Right kidney (tissue), 1 donor: ENCODE results near the gene ZNF521.
"Not testable (repeated sequence)": the region's sequence is repeated elsewhere in the genome, so short reads cannot be mapped to it uniquely, and the experiment has no call there.

ENCODE experiments used
- DNase-seq: peaks from one replicate; pipeline ENCODE4 v3.0.0-alpha.2; 2016

The ZNF521 gene

DNA sequence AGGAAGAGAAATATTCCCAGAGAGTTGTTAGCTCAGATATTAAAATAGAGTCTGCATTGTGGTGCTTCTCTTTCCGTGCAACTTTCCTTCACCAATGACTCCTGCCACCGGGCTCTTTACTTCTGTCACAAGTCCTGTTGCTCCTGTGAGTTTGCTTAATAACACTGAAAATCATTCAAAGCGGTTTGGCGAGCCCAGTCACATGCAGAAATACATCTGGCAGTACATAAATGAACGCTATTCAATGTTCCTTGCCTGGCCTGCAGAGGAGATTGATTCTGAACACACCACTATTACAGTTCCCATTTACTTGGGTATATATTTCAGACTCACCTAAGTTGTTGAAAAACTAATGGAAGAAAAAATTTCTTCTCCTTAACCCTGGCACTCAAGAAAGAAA is 276.6 kb downstream of the ZNF521 start:
- no peak for DNase-seq

DNA sequence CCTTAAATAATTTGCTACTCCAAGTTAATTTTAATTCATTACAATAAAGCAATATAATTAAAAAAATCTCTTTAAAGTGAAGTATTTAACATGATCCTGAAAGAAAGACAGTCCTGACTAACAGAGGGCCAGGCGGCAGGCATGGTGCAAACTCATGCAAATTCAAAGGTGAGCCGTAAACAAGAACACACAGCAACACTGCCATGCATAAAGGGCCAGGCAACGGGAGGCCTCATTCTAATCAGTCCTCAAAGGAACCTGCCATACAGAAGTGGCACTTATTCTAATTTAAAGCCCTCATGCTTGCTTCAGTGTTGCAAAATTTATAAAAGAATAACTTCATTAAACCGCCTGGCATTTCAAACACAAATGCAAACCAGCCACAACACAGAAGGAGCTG is 277.0 kb downstream of the ZNF521 start:
- DNase-seq: no peak

DNA sequence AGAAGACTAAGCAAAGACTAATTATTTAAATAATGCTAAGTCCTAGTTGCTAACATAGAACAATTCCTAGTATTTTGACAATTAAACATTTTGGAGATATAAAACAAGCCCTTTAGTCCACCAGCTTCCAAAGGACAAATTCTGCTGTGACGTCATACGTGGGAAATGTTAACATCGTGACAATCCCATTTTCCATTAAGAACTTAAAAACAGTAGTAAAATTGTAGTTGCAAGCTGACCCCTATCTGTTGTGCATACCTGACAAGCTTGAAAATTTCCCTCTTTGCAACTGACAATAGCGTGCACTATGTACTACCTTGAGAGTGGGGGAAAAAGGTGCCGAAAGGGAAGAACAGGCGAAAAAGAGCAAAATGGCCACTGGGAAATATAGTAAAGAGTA is 279.8 kb downstream of the ZNF521 start:
- DNase-seq: no peak

DNA sequence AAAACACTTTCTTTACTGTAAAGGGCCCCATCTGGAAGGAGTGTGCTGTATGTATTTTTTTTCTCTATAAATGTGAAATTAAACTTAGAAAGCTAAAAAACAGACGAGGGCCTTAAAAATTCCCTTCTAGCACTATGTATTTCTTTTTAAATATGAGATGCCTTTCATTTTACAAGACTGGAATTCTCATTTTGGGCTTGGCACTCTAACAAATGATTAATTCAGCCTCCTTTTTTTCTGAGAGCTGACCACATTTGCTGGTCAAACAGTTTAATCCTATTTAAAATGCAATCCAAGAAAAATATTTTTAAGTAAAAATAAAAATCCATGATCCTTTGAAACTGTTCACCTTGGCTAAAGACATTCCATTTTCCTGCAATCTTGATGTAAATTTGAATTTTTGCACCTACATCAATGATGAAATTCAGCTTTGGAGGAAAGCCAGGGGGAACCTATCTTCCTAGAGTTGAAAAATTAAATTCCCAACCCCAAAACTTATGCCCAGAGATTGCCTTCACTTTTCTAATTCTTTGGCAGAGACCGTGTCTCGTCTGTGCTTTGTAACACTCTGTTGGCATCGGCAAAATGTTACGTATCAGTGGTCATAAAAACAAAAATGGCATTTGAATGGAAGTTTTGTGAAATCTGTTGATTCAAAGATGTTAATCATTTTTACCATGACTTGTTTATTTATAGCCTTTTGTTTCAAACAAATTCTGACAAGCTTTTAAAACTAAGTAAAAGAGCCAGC is 284.5 kb downstream of the ZNF521 start:
- no peak for DNase-seq

DNA sequence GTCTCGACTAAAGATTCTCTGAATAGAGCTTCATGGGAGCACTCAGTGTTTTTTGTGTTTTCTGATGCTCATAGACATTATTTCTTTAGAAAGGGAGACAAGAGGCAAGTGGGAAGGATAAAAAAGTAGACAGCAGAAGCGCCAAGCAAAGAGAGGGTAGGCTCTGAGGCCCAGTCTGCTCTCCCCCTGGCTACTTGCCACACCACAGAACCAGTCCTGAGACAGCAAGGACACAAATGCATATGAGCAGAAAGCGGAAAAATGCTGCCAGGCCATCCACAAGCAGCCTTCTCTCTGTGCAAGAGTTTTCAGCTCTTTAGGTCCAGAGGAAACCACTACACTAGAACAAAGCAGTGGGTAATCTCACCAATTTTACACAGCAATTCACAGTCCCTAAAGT is 285.4 kb downstream of the ZNF521 start:
- DNase-seq: no peak

DNA sequence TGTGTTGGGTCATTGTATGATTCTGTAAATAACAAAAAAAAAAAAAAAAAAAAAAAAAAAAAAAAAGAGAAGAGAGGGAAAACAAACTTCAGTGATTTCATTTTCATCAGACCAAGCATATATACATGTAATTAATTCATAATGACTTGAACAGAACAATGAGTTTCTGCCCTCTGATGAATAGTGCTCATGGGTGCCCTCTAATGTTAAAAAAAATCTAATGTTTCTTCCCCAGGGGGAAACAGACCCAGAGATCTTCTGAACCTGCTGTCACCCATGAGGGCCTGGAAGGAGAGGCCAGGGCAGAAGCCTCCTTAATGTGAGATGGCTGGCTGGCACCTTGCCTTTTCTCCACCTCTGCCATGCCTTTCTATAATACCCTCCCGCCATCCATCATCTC is 289.2 kb downstream of the ZNF521 start:
- DNase-seq: no peak

DNA sequence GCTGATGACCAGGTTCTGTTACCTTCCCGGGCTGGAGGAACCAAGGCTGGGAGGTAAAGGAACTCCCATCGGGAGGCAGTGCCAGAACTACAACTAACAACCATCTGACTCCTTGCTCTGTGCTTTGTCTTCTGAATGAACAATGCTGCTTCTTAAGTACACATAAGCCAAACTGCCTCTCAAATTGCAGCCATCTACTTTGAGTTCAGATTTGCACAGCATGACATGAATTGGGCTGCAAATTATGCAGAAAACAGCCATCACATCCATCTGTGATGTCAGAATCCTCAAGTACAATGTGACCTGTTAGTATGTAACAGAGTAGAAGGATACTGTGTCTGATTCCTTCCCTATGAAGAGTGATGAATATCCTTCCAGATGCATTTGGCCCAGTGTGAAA is 290.6 kb downstream of the ZNF521 start:
- no peak for DNase-seq

DNA sequence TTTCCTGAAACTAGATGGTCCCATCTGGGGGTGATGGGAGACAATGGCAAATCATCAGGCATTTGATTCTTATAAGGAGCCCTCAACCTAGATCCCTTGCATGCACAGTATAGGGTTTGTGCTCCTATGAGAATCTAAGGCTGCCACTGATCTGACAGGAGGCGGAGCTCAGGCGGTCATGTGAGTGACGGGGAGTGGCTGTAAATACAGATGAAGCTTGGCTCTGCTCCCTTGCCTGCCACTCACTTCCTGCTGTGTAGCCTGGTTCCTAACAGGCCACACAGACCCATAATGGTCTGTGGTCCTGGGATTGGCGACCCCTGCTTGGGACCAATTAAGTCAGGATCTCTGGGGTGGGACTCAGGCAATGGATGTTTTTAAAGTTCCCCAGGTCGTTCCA is 293.4 kb downstream of the ZNF521 start:
- no peak for DNase-seq

DNA sequence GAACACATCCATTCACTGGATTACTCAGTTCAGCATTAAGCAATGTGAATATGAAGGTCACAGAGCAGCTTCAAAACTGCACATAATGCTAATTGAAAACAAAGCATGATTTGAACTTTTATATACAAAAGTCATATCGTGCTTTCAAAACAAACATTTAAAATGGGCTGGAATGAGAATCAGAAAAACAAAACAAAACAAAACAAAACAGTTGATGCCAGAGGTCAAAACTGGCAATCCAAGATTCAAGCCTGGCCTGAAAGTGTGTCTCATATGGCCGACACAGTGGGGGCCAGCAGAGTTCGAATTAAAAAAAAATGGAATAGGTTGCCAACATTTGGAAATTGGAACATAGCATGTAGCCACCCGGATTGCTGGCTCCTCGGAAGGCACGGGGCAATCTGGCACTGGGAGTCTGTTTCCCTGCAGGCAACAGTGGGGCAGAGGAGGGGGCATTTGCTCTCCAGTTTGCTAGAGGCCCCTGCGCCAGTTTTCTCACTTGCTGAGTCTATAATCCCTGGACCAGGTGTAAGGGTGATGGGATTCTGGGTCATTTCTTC is 294.4 kb downstream of the ZNF521 start:
- no peak for DNase-seq

DNA sequence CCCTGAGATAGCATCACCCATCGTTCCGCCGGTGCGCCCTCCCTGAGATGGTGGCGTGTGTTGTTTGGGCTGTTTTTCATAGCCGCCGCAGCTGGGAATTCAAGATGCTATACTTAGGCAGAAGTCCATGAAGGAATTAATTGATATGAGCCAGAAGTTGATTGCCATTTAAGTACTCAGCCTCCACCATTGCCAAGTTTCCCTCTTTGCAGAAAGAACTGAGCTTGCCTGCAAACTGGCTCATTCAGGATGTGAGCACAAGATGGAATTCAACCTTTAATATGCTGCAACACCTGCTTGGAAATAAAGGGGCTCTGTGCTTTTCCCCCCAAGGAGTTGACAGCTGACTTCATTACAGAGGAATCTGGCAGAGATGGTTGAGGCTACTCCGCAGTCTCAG is 295.5 kb downstream of the ZNF521 start:
- DNase-seq: no peak

DNA sequence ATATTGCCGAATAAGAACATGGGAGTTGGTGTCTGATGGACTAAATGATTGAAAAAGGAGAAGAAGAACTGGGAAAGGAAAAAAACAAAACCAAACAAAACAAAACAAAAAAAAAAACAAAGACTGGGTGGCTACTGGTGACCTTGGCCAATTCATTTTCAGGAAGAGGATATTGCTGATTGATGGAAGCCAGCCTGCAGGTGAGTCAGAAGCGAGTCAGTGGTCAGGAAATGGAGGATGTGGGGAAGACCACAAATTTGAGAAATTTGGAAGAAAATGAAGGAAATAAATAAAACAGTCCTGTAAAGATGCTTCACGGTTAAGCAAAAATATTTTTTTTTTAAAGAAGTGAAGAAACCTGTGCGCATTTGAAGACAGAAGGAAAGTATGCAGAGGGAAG is 296.9 kb downstream of the ZNF521 start:
- no peak for DNase-seq

DNA sequence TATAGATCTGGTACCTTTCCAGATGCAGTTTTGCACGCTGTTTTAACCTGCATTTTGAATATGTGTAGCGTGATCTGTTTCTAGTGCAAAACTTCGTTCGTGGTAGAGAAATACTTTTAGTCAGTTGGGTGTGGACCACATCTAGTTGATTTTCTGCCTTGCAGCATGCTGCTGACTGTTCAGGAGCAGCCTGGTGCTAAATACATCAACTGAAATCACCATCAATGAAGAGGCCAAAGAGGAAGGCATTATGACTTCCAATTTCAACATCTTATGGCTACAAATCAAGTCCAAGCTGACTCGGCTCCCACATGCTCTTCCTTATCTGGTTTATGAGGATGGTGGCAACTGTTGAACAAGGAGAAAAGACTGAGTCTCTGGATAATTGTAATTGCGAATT is 298.5 kb downstream of the ZNF521 start:
- DNase-seq: no peak

DNA sequence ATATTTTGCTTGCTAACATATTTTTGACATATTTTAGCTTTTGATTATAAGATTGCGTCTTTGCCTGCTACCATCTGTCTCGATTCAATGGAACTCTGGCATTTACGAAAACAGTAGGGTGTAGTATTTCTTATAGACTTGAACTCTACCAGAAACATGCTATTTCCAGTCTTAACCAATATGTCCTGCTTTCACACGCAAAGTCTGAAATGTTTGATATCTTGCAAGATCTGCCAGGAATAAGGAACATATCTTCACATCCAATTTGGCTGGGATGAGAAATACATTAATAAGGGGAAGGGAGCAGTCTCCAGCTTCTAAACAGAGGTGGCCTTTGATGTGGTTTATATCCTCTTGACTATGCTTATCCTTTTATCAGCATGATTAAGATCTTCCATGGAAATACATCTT is 299.4 kb downstream of the ZNF521 start:
- DNase-seq: no peak

DNA sequence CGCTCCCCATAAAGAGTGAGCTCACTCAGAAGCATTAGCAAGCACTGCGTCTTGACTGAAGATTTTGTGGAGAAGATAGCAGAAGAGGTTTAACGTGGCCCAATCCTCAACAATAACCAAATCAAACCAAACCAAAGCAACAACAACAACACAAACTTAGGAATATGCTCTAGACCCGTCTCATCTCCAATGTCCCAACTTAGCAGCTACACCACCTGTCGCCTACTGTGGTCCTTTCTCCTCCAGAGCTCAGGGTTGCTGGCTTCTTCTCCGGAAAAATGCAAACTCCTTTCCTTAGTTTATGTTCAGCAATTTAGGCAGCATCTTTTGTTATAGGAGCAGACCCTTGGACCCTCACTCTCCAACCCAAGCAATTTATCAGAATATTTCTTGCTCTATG is 301.4 kb downstream of the ZNF521 start:
- no peak for DNase-seq

DNA sequence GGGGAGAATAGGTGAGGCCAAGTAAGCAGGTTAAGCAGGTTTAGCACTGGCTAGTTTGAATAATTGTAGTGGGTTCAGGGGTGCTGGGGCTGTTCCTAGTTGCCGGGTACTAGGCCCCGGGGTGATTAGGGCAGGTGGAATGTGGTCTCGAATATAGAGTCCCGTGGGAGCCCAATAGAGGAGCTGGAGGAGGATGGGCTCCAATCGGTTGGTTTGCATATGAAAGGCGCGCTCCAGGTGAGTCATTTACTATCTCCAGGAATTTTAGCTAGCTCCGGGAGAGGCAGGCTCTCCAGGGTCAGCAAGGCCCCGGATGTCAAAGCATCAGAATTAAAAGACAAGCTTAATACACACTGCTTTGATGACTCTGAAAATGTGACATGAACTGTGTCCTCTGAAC is 304.0 kb downstream of the ZNF521 start:
- no peak for DNase-seq

DNA sequence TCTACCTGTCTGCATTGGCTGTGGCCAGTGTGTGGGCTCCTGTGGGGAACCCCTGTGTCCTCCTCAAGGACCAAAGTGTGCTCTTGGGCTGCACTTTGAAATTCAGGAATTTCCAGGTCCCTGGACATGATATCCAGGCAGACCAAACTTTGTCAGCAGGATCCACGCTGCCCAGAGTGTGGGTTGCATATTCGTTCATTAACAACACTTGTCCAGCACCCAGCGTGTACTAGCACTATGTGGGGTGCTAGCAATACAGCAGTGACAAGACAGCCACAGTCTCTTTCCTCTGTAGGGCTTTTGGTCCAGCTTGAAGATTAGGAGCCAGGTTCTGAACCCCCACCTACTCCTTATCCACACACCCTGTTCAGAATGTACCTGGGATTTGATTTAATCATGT is 304.5 kb downstream of the ZNF521 start:
- no peak for DNase-seq

DNA sequence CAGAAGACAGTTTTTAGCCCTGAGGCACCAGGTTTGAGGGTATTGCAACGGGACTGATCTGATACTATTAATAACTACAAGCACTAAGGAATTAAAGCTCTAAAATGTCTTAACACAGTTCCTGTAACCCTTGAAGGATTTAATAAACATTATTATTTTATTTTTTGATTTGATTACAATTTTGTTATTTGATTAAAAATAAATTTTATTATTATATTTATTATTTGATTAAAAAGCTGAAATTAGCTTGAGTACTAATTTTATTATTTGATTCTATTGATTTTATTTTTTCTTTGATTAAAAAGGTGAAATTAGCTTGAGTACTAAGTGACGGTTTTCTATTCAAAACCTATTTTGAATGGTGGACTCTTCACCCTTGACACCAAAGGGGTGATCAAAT is 307.3 kb downstream of the ZNF521 start:
- DNase-seq: no peak

DNA sequence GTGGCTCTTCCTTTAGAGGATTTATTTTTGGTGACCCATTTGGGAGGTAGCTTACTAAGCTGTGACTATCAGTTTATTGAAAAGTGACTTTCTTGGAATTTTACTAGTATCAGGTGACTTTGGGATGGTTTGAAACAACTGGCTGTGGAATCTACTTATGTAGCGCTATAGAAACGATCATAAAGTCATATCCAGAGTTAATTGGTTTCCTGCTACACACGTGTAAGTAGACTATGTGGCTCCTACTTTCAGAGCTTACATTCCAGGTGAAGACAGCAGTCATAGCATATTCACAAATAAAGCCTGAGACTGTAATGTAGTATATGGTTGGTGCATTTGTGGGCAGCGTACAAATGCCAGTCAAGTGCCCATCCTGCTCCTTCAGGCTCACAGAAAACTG is 308.9 kb downstream of the ZNF521 start:
- no peak for DNase-seq

DNA sequence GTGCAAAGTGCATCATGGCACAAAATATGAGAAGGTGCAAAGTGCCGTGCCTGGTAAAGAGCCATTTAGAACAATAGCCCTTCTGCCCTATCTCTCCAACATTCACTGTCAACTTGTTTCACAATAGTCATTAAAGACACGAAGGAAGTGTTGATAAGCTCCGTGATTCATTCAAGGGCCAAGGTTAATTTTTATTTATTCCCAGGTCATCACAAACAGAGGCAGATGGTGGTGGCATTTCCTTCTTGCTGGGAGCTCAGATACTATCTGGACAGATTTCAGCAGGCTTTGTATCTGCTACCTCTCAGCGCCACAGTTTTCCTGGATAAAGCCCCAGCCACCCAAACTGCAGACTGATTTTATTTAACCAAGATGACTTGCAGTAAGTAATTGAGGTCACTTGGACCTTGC is 309.3 kb downstream of the ZNF521 start:
- DNase-seq: no peak

DNA sequence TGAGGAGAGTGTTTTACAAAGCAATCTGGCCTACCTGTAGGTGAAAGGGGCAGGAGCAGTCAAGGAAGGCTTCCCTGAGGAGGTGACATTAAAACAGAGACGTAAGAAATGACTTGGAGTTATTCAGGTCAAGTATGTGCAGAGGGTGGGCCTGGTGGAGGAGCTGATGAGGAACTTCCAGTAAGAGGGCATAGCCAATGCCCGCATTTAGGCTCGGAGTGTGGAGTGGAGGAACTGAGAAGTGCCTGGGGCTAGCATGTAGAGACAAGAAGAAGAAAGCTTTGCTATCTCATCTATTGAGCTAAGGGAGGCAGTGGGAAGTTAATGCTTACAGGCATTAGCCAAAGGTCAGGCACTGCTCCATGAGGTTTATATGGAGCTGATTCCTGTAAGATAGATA is 312.2 kb downstream of the ZNF521 start:
- no peak for DNase-seq

DNA sequence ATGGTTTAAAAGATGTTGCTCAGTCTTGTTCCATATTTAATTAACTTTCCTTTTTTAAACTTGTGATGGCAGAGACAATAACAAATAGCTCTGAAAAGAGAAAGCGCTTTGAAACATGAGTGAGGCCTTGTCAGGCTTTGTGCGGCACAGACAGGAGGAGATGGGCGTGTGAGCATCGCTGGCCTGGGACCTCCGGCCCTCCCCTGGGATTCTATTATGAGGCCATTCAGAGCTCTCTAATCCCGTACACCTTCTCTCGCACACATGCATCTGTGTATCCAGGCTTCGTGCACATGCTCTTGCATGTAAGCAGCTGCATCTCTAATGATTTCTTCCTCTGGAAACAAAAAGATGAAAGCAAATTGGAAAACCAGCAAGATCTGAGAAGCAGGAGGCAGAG is 313.7 kb downstream of the ZNF521 start:
- no peak for DNase-seq

DNA sequence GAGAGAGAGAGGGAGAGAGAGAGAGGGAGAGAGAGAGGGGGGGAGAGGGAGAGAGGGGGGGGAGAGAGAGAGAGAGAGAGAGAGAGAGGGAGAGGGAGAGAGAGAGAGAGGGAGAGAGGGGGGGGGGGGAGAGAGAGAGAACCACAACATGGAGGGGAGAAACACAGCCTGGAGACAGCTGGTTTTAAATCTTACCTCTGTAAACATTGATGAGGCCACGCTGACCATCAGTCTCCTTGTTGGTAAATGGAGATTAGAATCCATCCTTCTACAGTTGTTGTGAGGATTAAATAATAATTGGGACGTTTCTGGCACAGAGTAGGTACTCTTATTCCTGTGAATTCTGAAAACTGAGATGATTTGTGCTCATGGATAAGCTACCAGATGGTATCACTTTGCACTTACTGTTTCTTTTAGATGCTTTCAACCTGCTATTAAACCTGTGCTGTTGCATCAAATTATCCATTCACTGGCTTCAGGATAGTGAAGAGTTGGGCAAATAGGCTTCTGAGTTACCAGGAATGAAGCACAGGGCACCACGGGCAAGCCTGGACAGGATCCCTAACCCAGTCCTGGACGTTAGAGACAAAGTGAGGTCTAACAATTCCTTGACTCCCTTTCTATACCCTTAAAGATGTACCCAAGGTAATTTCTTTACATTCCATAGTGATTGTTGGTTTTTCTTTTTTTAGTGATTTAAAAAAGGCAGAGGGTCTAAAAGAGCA is 318.1 kb downstream of the ZNF521 start:
- no peak for DNase-seq

DNA sequence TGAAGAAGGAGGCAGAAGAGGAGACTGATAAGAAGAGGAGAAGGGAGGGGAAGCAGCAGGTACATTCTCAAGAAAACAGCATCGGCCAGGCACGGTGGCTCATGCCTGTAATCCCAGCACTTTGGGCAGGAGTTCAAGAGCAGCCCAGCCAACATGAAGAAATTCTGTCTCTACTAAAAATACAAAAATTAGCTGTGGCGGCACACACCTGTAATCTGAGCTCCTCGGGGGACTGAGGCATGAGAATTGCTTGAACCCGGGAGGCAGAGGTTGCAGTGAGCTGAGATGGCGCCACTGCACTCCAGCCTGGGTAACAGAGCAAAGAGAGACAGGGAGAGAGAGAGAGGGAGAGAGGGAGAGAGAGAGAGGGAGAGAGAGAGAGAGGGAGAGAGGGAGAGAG is 318.8 kb downstream of the ZNF521 start:
- DNase-seq: not testable (repeated sequence)

DNA sequence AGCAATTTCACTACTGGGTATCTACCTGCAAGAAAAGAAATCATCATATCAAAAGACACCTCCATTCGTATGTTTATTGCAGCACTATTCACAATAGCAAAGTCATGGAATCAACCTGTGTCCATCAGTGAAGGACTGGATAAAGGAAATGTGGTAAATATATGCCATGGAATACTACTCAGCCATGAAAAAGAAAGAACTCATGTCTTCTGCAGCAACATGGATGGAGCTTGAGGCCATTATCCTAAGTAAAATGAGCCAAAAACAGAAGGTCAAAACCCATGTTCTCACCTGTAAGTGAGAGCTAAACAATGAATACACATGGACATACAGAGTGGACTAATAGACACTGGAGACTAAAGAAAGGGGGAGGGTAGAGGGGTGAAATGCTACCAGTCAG is 322.2 kb downstream of the ZNF521 start:
- DNase-seq: no peak
